ENCODE data around the gene IMMT.

The IMMT gene

DNA sequence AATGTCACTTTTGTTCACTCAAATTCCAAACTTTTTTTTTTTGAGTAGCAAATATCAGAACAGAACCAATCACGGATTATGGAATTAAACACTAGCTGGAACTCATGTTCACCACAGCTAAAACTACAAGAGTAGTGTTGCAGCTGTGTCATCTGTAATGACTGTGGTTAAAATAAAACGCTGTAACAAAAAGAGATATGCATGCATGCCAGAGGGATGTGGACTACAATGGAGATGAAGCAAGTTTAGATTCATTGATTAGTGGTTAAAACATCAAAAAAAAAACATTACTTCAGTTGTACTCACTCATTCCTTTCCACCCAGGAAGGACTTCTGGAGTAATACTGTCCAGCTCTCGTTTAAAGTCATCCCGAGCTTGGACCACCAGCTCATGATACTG, 37.0 kb downstream of the IMMT start:
- no peak overlapping the region for H3K4me2 ChIP-seq (ENCODE audit: low read length)
- no peak overlapping the region for H3K4me3 ChIP-seq (ENCODE audit: low read depth, low read length)
- no peaks in the 10 kb centered on the region for H3K36me3 ChIP-seq (ENCODE audit: control insufficient read depth, insufficient read depth, low read length)
- no peaks in the 10 kb centered on the region for H3K9me3 ChIP-seq (ENCODE audit: control insufficient read depth, low read length)
- TF ChIP-seq, protein P1, sequence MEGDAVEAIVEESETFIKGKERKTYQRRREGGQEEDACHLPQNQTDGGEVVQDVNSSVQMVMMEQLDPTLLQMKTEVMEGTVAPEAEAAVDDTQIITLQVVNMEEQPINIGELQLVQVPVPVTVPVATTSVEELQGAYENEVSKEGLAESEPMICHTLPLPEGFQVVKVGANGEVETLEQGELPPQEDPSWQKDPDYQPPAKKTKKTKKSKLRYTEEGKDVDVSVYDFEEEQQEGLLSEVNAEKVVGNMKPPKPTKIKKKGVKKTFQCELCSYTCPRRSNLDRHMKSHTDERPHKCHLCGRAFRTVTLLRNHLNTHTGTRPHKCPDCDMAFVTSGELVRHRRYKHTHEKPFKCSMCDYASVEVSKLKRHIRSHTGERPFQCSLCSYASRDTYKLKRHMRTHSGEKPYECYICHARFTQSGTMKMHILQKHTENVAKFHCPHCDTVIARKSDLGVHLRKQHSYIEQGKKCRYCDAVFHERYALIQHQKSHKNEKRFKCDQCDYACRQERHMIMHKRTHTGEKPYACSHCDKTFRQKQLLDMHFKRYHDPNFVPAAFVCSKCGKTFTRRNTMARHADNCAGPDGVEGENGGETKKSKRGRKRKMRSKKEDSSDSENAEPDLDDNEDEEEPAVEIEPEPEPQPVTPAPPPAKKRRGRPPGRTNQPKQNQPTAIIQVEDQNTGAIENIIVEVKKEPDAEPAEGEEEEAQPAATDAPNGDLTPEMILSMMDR (IDR thresholded peaks at IDR 0.05) = no peak
- no peak overlapping the region for H3K9ac ChIP-seq
- H3K27me3 ChIP-seq (ENCODE audit: control insufficient read depth, insufficient read depth, low read length) = no peaks in the 10 kb centered on the region
- no peak overlapping the region for H2AFZ ChIP-seq
- no peak overlapping the region for H3K27ac ChIP-seq
- peaks cover 5% of the 10 kb centered on the region for H3K79me2 ChIP-seq
- no peaks in the 10 kb centered on the region for H3K4me1 ChIP-seq

DNA sequence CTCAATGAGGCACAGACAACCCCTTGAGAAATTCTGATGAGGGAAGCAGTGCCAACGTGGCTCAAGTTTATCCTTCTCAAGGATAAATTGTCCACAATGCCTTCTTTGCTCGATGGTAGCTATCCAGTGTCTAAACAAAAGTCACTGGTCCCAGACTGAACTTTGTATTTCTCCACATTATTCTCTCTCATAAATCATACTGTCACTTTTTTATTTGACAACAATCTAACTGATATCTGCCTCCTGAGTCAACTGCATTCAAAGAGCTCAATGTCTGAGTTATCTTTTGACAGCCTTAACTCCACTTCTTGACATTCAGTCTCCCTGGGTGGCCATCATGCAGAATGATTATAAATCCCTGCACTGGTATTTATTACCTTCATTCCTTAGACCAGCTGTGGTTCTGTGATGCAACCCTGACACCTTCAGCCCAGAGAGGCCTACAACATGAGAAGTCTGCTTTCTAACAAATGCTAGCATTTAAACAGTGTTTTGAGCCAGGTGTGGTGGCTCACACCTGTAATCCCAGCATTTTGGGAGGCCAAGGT, 38.2 kb downstream of the IMMT start:
- Histone ChIP-seq H3K4me1 (no peaks in the 10 kb centered on the region), H2AFZ (no peak overlapping the region), H3K27me3 (ENCODE audit: control insufficient read depth, insufficient read depth, low read length) (no peaks in the 10 kb centered on the region), H3K4me3 (ENCODE audit: low read depth, low read length) (no peak overlapping the region), H3K9me3 (ENCODE audit: control insufficient read depth, low read length) (no peaks in the 10 kb centered on the region), H3K4me2 (ENCODE audit: low read length) (no peak overlapping the region), H3K36me3 (ENCODE audit: control insufficient read depth, insufficient read depth, low read length) (no peaks in the 10 kb centered on the region), H3K27ac (no peak overlapping the region), H3K9ac (no peak overlapping the region), H3K79me2 (peaks cover 5% of the 10 kb centered on the region)
- TF ChIP-seq, protein P1 (IDR thresholded peaks at IDR 0.05) = no peak

DNA sequence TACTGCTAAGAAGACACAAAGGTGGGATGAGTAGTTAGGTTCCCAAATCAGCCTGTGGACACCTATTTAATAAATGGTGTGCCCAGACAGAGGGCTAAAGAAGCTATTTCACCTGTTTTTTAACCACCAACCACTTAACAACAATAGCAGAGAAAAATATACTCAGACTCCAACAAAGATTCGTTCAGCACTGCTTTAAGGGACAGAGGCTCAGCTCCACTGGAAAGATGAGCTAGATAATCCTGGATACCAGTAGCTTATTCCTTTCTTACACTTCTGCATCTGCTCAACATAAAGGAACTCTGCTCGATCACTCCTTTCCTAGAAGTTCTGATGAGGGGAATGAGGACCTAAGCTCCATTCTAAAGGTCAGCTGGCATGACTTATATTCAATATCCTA, 44.8 kb downstream of the IMMT start:
- TF ChIP-seq, protein P1 (IDR thresholded peaks at IDR 0.05) = no peak
- Histone ChIP-seq H3K4me2 (ENCODE audit: low read length) (no peak overlapping the region), H3K9me3 (ENCODE audit: control insufficient read depth, low read length) (no peaks in the 10 kb centered on the region), H3K79me2 (no peaks in the 10 kb centered on the region), H3K36me3 (ENCODE audit: control insufficient read depth, insufficient read depth, low read length) (no peaks in the 10 kb centered on the region), H3K4me1 (no peaks in the 10 kb centered on the region), H3K9ac (no peak overlapping the region), H3K27me3 (ENCODE audit: control insufficient read depth, insufficient read depth, low read length) (no peaks in the 10 kb centered on the region), H3K27ac (no peak overlapping the region), H2AFZ (no peak overlapping the region), H3K4me3 (ENCODE audit: low read depth, low read length) (no peak overlapping the region)

DNA sequence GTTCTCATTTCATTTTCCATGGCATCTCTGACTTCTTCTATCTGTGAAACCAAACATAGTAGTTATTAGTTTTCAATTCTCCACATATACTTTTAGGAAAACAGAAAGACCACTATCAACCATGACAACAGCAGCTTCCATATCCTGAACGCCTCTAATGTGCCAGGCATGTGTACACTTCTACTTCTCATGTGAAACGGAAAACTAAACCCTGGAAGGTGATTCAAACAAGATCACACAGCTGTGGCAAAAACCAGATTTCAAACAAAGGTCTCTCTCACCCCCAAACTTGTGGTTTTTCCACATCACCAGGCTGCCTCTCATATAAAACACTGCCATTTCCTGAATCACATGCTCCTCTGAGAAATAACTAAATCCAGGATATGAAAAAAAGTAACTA, 47.5 kb downstream of the IMMT start:
- Histone ChIP-seq H3K79me2 (no peaks in the 10 kb centered on the region), H3K9me3 (ENCODE audit: control insufficient read depth, low read length) (no peaks in the 10 kb centered on the region)

More for the DNA sequence above, 47.5 kb downstream of the IMMT start:
- Histone ChIP-seq H2AFZ (no peak overlapping the region), H3K4me1 (no peaks in the 10 kb centered on the region), H3K36me3 (ENCODE audit: control insufficient read depth, insufficient read depth, low read length) (no peaks in the 10 kb centered on the region), H3K27ac (no peak overlapping the region), H3K9ac (no peak overlapping the region), H3K4me2 (ENCODE audit: low read length) (no peak overlapping the region), H3K27me3 (ENCODE audit: control insufficient read depth, insufficient read depth, low read length) (no peaks in the 10 kb centered on the region), H3K4me3 (ENCODE audit: low read depth, low read length) (no peak overlapping the region)
- TF ChIP-seq, protein P1 (IDR thresholded peaks at IDR 0.05) = no peak

All from parathyroid adenoma (tissue), 2 donors.